COR-L47 (cell line): ENCODE results near the gene AUTS2.
A peak's percentile ranks its signal among the peaks of the same experiment; 100 is the strongest.
"Not testable (repeated sequence)": the region's sequence is repeated elsewhere in the genome, so short reads cannot be mapped to it uniquely, and the experiment has no call there.

Source experiments
- DNase-seq: peaks from one replicate; lab custom pipeline; 2025; lab: John Stamatoyannopoulos, UW

The AUTS2 gene

DNA sequence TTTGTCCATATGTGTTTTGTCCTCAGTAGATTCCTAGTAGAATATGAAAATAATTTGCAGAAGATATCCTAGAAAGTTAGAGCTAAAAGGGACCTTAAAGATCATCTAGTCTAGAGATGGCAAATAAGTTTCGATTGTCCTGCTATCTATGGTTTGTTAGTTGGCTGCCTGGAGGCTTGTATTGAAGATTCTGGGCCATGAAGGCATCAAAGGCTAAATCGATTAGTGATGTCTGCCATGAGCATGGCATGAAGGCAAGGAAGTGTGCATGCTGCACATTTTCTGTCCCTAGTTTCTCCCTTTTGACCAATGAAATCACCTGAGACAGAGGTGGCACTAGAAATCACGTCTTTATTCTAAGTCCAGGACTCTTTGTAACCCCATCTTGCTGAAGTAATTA lies 979.9 kb downstream of the AUTS2 start:
- no peak for DNase-seq

DNA sequence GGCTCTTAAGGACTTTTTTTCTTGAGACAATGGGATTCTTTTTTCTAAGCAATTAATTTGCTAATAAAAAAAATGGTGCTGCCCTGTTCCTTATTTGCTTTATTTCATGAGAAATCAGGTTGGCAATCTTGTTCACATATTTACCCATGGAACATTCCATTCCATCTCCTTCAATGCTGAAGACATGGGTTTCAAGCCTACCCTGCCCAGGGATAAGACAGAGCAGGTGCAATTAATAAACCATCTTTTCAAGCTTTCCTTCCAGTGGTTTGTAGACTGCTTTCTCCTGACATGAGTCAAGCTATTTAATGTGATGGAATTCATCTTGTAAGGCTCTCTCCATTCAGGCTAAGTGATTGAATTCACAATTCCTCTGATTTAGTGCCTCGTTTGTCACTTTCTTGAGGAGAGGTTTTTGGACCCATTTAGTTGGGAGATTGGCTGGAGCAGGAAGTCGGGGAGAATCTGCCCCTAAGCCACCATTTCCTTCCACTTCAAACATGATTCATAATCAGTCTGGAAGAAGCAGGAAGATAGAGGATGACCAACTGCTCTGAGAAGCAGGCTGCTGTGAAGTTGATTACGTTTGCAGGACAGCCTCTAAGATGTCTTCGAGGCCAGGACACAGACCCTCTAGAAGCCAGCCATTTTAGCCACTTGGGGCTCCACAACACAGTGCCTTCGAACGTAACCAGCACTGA lies 981.3 kb downstream of the AUTS2 start:
- DNase-seq, result no peak

DNA sequence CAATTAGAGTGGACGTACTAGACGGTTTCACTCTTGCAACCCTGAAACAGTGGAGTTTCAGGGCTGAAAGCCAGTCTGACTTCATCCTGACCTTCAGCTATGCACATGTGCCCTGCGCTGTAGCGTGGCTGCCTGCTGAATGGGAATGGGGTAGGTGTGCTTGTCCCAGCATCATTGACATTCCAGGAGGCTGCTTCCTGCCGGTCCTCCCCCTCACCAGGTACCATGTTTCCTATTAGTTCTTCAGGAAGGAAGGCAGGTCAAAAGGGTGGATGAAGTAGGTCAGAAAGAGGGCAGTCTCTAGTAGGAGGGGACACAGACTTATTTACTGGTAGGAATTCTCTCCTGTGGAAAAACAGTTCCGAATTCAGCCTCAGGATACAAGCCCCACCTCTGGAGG lies 981.9 kb downstream of the AUTS2 start:
- DNase-seq, result no peak

DNA sequence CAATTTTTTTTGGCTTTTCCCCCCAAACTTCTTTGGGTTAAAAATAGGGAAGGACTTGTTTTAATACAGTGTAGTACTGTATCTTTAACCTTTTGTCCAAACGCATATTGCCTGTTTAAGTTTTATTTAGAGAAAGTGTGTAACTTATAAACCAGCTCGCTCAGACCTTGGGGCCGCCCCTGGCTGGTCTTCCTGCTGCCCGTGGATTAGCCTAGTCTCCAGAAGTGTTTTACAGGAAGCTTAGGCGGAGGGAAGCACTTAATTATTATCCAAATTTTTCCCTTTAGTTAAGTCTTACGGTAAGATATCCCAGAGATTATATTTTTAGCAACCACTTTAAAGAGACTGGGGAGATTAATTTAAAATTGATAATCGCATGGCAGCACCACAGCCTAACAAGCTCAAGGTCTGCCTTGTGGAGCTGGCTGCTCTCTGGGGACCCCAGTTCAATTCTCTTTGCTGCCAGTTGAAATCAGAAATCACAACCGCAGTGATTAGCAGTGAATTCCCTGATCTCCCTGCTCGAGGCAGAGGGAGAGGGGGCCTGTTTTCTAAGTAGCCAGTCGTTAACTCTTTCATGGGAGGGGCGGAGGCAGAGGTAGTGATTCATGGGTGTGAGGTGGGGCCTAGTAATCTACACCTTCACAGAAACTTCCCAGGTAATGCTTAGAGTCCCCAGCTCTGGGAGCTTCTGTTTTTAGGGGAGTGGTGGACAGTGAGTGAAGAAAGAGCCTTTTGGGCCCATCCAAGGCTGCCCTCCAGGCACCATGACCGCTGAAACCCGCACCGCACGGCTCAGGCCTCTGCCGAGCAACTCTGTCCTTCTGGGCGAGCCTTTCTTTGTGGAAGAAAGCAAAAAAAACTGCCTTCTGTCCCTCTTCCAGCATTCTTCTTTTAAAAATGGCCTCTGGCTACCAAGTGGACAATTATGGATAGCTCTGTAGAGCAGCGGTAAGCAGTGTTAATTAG lies 984.9 kb downstream of the AUTS2 start:
- DNase-seq, result no peak

DNA sequence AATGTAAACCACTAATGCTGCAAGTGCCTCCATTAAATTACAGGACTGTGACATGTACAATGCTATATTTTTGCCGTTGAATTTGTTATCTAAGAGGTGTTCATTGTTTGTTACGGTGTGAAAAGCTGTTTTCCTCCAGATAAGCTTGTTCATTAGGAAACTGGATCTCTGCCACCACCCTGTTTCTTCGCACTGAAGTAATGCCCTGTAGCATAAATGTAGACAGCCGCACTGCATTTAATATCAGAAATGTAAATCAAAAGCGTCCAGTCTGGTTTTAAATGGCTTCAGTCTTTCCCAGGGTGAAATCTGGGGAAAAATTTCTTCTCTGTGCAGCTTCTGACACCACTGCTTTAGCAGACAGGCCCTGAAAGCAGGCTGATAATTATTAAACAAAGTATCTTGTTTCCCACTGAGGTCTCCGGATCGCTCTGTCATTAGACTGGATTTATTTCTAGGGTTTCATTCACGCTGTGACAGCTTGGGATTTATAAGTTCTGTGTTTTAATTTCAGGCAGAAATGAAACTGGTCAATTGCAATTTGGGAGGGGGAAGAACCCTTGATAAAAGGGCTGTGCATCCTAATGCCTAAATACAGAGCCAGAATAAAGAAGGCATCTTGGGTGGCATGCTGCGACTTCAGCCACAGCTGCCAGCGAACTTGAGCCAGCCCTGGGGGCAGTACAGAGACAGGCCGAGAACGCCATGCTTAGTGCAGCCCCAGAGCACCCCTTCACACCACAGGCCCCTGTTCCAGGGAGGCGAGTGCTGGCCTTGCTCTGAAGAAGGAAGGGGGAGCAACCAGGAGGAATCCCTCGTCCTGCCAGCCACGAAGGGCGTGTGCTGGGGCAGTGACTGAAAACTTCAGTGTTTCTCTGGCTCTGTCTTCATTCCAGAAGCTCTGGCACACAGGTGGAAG lies 985.9 kb downstream of the AUTS2 start:
- DNase-seq, result no peak

DNA sequence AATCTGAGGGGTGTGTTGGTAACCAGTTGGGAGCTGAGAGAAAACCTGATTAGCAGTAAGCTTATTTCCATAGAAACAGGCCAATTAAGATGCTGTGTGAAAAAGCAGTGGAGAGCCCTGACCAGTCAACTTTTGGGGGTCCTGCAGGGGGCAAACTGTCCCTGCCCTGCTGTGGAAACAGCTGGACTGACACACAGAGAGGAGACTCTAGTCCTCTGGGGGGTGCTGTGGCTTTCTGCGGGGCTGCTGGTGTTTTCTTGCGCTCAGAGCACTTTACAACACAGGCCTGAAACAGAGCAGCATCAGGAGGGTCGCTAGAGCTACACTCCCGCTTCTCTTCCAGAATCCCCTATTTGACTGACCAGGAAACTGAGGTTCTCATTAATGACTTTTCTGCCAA lies 986.8 kb downstream of the AUTS2 start:
- no peak for DNase-seq

DNA sequence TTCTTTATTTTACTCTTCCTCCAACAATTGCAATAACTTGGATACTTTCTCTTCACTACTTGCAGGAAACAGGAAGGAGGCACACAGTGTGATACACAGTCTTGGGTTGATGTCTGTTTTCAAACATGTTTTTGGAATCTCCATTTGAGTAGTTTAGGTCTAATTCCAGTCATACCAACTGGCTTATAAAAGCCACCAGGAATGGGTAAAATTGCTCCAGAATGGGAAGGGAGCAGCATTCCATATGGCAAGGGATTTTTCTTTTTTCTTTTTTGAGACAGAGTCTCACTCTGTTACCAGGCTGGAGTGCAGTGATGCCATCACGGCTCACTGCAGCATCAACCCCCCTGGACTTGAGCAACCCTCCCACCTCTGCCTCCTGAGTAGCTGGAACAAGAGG lies 988.5 kb downstream of the AUTS2 start:
- no peak for DNase-seq

DNA sequence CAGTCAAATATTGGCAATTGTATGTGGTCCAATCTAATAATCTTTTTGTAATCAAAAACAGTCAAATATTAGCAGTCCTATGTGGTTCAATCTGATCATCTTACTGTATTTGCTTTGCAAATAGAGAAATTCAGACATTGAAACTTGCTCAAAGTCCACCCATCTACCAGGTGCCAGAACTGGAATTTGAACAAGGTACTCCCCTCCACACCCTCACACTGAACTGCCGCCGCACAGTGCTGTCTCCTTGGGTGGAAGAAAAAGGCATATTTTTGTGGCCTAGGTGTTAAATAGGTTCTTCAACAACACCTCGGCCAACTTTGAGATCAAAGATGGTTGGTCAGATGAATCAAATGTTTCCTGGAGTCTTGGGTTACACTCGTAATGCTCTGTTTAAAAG lies 989.5 kb downstream of the AUTS2 start:
- DNase-seq, result no peak

DNA sequence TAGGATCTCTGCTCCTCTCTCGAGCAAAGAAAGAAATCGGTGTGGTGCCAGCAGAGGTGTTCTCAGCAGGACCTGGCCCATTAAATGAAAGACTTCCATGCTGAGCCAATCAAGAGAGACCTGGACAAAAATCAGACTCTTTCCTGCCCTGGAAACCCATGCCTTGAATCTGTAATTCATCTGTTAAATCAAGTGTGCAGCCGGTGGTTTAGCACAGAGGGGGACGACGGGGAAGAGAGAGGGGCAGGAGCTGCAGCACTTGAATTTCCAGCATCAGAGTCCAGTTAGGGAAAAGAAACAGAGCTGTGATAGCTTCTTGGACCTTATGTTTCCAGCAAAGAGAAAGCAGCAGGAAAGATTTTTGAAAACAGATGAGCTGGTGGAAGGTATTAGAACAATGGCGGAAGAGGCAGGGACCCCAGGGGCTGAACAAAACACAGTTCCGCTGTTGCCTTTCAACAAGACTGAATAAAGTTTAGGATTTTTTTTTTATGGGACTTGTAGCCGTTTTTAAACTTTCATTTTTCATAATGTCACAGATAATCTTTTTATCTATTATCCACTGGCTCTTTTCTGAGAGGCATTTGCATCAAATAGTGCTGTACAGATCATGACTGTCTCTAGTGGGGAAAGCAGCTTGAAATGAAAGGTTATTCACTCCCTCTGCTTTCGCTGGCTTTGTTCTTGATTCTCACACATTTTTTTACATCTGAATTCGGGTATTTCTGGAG lies 990.1 kb downstream of the AUTS2 start:
- no peak for DNase-seq

DNA sequence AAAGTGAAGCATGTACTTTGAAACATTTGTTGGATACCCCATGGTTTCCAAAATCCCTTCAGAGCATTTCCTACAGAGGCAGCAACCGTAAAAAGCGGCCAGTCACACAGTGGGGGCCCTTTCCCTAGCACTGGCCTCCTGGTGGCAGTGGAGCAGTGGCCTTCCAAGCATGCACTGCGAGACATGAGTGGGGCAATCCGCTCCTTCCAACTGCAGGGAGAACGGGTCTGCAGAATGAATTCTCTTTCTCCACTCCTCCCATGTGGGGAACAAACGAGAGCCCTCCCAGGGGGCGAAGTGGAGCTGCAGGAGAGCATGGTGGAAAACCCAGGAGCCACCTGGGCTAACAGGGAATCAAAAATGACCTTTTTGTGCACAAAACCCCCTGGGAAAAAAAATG lies 990.7 kb downstream of the AUTS2 start:
- DNase-seq, result no peak

DNA sequence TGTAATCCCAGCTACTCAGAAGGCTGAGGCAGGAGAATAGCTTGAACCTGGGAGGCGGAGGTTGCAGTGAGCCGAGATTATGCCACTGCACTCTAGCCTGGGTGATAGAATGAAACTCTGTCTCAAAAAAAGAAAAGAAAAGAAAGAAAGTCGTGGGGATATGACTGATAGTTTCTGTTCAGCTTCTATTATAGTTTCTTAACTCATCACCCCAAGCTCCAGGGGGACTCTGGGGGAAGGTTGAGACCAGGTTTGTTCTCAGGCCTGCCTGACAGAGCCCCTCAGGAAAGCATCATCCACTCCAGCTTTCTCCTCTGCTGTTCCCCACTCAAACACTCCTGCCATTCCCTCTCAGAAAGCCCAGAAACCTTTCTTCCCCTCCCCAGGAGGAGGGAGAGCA lies 991.3 kb downstream of the AUTS2 start:
- no peak for DNase-seq

DNA sequence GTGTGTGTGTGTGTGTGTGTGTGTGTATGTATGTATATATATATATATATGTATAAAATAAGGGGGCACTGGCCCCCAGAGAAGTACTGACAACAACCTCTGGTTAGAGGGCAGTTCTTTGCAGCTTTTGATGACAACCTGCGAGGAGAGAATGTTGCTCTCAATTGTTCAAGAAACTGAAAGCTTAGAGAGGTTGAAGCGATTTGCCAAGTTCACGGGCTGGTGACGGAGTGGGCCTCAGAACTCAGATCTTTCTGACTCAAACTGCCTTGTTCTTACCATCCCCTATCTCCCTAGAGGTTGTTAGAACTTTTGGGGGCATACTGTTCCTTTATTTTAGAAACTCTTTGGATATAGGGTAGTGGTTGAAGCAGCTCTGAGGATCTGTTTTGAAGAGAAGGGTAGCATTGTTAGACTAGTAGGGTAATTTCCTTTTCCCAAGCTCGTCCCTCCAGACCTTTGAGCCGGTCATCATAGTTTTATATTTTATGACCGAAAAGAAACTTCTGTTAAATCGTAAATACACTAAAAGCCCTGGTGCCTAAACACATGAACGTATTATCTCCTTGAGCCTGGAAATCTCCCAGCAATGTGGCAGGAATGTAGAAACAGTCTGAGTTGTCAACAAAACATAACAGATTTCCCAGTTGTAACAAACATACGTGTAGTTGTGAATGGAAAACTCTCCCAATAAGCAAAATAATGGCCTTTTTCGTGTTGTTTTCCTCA lies 992.0 kb downstream of the AUTS2 start:
- DNase-seq, result no peak

DNA sequence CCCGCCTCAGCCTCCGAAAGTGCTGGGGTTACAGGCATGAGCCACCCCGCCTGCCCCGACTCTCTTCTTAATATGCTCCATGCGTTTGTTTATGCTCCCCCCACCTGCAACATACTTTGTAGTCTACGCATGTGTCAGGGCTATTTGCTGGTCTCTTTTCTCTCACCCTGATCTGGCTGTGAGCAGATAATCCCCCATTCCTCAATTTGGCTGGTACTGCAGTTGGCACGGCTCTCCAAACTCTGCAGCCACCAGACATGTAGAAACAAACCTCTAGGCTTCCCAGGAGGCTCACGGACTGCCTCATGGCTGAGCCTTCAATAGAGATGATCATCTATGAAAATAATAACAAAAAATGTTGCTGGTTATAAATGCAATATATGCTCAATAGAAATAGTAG lies 993.4 kb downstream of the AUTS2 start:
- no peak for DNase-seq

DNA sequence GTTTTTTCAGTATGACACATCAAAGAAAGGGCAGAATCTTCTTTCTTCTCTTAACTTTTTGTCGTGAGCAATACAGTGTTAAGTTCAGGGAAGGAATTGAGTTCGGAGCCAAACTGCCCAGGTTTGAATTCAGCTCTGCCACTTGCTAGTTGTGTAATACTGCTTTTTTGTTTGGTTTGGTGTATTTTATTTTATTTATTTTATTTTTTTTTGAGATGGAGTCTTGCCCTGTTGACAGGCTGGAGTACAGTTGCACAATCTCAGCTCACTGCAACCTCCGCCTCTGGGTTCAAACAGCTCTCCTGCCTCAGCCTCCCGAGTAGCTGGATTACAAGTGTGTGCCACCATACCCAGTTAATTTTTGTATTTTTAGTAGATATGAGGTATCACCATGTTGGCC lies 993.9 kb downstream of the AUTS2 start:
- DNase-seq, result no peak

DNA sequence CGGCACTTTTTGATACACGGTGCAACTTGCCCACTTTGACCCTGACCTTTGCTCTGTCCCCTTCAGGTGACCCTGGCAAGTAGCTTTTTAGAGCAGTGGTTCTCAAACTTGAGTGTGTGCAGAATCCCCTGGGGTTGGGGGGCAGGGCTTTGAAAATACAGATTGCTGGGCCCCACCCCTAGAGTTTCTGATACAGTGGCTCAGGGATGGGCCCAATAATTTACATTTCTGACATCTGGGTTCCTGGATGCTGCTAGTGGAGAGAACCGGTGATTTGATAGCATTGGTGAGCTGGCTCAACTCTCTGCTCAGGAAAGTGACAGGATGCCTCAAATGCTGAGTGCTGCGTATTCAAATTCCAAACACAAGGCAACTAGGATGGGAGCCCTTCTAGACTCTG lies 995.9 kb downstream of the AUTS2 start:
- DNase-seq, result no peak

DNA sequence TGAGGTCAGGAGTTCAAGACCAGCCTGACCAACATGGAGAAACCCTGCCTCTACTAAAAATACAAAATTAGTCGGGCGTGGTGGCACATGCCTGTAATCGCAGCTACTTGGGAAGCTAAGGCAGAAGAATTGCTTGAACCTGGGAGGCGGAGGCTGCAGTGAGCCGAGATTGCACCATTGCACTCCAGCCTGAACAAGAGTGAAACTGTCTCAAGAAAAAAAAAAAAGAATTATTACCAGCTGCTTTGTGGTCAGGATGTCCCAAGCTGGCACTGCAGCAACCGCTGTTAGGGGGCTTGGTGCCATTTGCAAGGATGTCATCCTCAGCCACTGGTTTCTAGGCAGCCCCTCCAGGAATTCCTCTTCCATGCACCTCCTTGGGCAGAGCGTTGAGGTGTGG lies 996.6 kb downstream of the AUTS2 start:
- not testable (repeated sequence) for DNase-seq

DNA sequence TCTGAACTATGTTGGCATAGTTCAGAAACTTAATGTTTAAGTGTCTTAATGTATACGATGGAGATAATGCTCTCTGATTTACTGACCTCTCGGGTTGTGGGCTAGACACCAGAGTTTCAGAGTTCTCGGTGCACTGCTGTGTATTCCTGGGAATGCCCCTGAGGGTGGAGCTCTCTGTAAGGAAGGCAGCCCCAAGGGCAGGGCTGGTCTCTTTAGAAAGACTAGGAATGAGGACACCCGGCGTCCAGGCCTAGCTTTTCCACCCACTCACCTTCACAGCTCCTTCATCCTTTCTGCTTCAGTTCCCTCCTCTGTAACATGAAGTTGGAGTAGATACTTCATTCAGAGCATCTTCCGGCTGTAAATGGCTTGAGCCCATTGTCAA lies 997.1 kb downstream of the AUTS2 start:
- DNase-seq, result no peak

DNA sequence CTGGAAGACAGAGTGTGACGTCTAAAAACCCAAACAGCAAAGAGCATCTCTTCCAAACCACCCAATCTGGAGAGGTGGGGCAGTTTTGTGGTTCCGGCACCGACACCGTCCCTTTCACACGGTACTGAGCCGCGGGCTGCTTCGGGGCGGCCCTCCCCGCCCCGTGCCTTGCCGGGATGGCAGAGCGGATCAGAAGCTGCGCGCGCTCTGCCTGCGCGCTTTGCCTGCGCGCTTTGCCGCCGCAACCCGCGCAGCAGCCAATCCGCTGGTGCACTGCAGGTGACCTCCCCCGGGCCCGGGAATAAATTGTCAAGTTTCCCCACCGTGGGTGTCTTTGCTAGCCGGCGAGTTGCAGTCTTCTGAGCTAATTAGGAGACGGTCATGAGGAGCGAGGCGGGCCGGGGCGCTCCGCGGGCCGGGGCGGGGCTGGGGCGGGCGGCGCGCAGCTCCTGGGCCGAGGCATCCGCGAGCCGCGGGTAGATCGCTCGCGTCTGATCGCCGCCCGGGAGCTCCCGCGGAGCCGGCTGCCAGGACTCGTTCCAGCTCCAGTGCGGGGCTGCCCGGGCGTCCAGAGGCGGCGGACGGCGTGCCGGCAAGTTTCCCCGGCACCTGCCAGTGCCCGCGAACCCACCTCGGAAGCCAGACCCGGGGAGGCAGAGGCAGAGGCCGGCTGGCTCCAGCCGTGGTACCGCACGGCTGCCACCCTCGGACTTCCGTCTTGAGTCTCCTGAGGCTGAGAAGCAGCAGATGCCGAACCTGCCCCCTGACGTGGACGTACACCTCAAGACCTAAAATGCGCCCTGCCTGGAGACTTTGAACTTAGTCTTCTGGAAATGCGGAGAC lies 997.7 kb downstream of the AUTS2 start:
- DNase-seq, result no peak

DNA sequence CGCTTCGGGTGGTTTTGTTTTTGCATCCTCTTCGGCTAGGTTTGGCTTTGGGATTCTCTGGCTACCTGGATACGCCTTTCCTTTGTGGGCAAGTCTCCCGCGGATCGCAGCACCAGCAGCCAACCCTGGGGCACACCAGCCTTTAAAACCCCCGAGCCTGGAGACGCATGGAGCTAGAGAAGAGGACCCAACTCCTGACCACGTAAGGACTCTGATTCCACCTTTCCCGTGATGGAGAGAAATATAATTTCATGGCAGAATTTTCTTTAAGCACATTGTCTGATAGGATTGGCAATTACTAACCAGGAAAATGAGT lies 998.3 kb downstream of the AUTS2 start:
- DNase-seq, result peak; percentile 30

DNA sequence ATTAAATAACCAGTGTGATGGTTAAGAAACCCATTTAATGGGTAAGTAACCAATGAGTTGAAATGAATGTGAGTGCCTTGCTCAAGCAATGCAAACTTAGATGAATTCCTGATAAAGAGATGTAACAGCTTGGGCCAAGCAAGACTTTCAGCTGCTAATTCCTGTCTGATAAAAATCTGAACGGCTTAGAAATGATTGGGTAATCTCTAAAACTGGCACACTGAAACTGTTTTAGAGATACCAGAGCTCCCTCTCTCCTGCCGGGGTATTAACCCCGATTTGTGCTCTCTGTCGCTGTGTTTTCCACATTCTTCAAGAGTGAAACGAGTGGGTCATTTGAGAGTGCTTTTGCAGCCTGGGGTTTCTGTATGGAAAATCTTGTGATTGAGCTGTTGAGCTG lies 998.8 kb downstream of the AUTS2 start:
- no peak for DNase-seq
